ENCODE measurements around the gene NPDC1.
"Not testable (repeated sequence)": the region's sequence is repeated elsewhere in the genome, so short reads cannot be mapped to it uniquely, and the experiment has no call there.

NPDC1 gene

DNA sequence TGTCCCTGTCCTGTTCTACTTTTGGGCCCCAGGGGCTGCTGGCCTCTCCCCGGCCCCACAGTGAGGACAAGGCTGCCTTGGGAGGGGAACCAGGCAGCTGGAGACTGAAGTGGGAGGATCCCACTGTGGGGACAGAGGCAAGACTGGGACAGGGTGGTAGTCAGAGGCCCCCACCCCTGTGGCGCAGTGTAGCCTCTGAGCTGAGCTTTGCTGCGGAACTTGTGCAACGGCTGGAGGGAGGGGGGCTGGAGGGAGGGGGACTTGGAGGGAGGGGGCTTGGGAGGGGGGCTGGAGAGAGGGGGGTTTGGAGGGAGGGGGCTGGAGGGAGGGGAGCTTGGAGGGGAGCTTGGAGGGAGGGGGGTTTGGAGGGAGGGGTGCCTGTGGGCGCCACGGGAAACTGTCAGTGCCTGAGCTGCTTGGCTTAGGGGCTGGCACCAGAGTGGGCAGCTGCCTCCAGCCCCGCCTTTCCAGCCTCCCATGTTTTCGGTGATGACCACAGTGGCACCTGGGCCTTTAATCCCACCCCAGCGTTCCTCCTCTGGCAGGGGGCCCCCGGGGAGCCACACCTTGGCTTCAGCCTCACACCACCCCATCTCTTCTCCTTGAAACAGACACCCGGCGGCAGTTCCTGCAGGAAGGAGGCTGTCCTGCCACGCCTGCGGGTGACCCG is 11.8 kb downstream of the NPDC1 start:
- peak overlapping the region in 5 of 7 experiments; percentile 30 to 83 (median 73) for H3K4me3 ChIP-seq (ENCODE audit: control insufficient read depth in 1 of 7, extremely low read depth in 1 of 7, insufficient read depth in 4 of 7, low read depth in 2 of 7, low read length in 6 of 7)
- peaks cover 0 to 66% (median 64%) of the 10 kb centered on the region in 4 experiments for H3K4me1 ChIP-seq (ENCODE audit: control extremely low read depth in 1 of 4, control insufficient read depth in 4 of 4, insufficient read depth in 4 of 4, low read length in 3 of 4)
- H3K27me3 ChIP-seq (replicated peaks in 2 of 5; ENCODE audit: control insufficient read depth in 4 of 5, insufficient read depth in 5 of 5, low read length in 4 of 5), result no peaks in the 10 kb centered on the region
- 0% methylated on average over 10 of the region's 15 CpGs for WGBS (ENCODE audit: insufficient coverage)
- ChIA-PET CTCF (interaction anchor here (0.8 to 8.5 kb wide), 28 partner anchors 10 to 247 kb away, joined by 3 to 109 read pairs (median 6); partner anchors contain the start of genes ABCA2, C8G, CLIC3 and FBXW5), POLR2A (interaction anchor here (0.7 to 1.5 kb wide), 2 partner anchors 12 to 59 kb away, joined by 4 read pairs; partner anchors contain the start of gene NPDC1)
- H3K27ac ChIP-seq (ENCODE audit: insufficient read depth in 1 of 2, low read depth in 1 of 2, low read length in 2 of 2, poor library complexity in 1 of 2, severe bottlenecking in 2 of 2), result peak overlapping the region in 1 of 2 experiments; percentile 87
- H3K36me3 ChIP-seq (ENCODE audit: control insufficient read depth in 4 of 4, insufficient read depth in 4 of 4, low read length in 3 of 4), result peaks cover 0 to 21% (median 13%) of the 10 kb centered on the region in 4 experiments
- no peaks in the 10 kb centered on the region for H3K9me3 ChIP-seq (ENCODE audit: control extremely low read depth in 1 of 5, control insufficient read depth in 4 of 5, insufficient read depth in 2 of 5, low read depth in 1 of 5, low read length in 4 of 5)
- peak; percentile 78 to 91 (median 89) for DNase-seq

GRCh38 chr9:137033481-137033880 is 12.5 kb downstream of the NPDC1 start:
- DNase-seq, result peak in 1 of 3 donors; percentile 37
- POLR2A ChIA-PET; H3K9me3 ChIP-seq (ENCODE audit: control extremely low read depth in 1 of 5, control insufficient read depth in 4 of 5, insufficient read depth in 2 of 5, low read depth in 1 of 5, low read length in 4 of 5); H3K27me3 ChIP-seq (replicated peaks in 2 of 5; ENCODE audit: control insufficient read depth in 4 of 5, insufficient read depth in 5 of 5, low read length in 4 of 5): not testable (repeated sequence)
- CTCF ChIA-PET, result interaction anchor here (1.6 to 8.5 kb wide), 5 partner anchors 9 to 87 kb away, joined by 4 to 109 read pairs (median 28); partner anchors contain the start of genes ABCA2, C8G, FBXW5 and NPDC1
- peak overlapping the region in 6 of 7 experiments; percentile 2 to 83 (median 66) for H3K4me3 ChIP-seq (ENCODE audit: control insufficient read depth in 1 of 7, extremely low read depth in 1 of 7, insufficient read depth in 4 of 7, low read depth in 2 of 7, low read length in 6 of 7)
- H3K4me1 ChIP-seq (ENCODE audit: control extremely low read depth in 1 of 4, control insufficient read depth in 4 of 4, insufficient read depth in 4 of 4, low read length in 3 of 4), result peaks cover 0 to 73% (median 71%) of the 10 kb centered on the region in 4 experiments
- peaks cover 0 to 14% (median 8%) of the 10 kb centered on the region in 4 experiments for H3K36me3 ChIP-seq (ENCODE audit: control insufficient read depth in 4 of 4, insufficient read depth in 4 of 4, low read length in 3 of 4)
- 100% methylated on average over 3 of the region's 5 CpGs for WGBS (ENCODE audit: insufficient coverage)
- peak overlapping the region in 1 of 2 experiments; percentile 87 for H3K27ac ChIP-seq (ENCODE audit: insufficient read depth in 1 of 2, low read depth in 1 of 2, low read length in 2 of 2, poor library complexity in 1 of 2, severe bottlenecking in 2 of 2)

- H3K36me3 ChIP-seq (ENCODE audit: control insufficient read depth in 4 of 4, insufficient read depth in 4 of 4, low read length in 3 of 4), result peaks cover 0 to 14% (median 7%) of the 10 kb centered on the region in 4 experiments
- ChIA-PET CTCF (interaction anchor here (1.0 to 4.3 kb wide), 3 partner anchors 27 to 191 kb away, joined by 3 to 34 read pairs (median 5); partner anchors contain the start of gene AJM1), POLR2A (no interaction called here)
- H3K27me3 ChIP-seq (replicated peaks in 2 of 5; ENCODE audit: control insufficient read depth in 4 of 5, insufficient read depth in 5 of 5, low read length in 4 of 5), result no peaks in the 10 kb centered on the region
- peak; percentile 61 to 86 (median 86) for DNase-seq
- peaks cover 0 to 75% (median 73%) of the 10 kb centered on the region in 4 experiments for H3K4me1 ChIP-seq (ENCODE audit: control extremely low read depth in 1 of 4, control insufficient read depth in 4 of 4, insufficient read depth in 4 of 4, low read length in 3 of 4)
- no peaks in the 10 kb centered on the region for H3K9me3 ChIP-seq (ENCODE audit: control extremely low read depth in 1 of 5, control insufficient read depth in 4 of 5, insufficient read depth in 2 of 5, low read depth in 1 of 5, low read length in 4 of 5)
- H3K27ac ChIP-seq (ENCODE audit: insufficient read depth in 1 of 2, low read depth in 1 of 2, low read length in 2 of 2, poor library complexity in 1 of 2, severe bottlenecking in 2 of 2), result peak overlapping the region; percentile 44 to 87
- peak overlapping the region; percentile 2 to 83 (median 49) for H3K4me3 ChIP-seq (ENCODE audit: control insufficient read depth in 1 of 7, extremely low read depth in 1 of 7, insufficient read depth in 4 of 7, low read depth in 2 of 7, low read length in 6 of 7)
- WGBS (ENCODE audit: insufficient coverage), result 31% methylated on average over 6 of the region's 10 CpGs
Measured at GRCh38 chr9:137032858-137033257, 13.1 kb downstream of the NPDC1 start.

GRCh38 chr9:137031904-137032640 is 13.9 kb downstream of the NPDC1 start, which contains the start of gene FUT7:
FUT7 (minus strand) TSS chr9:137032088; CDS start chr9:137031991, 97 bp downstream.
- Histone ChIP-seq H3K9me3 (ENCODE audit: control extremely low read depth in 1 of 5, control insufficient read depth in 4 of 5, insufficient read depth in 2 of 5, low read depth in 1 of 5, low read length in 4 of 5) (no peaks in the 10 kb centered on the region), H3K27ac (ENCODE audit: insufficient read depth in 1 of 2, low read depth in 1 of 2, low read length in 2 of 2, poor library complexity in 1 of 2, severe bottlenecking in 2 of 2) (peak within 1 kb of the TSS; percentile 86 to 87), H3K27me3 (replicated peaks in 2 of 5; ENCODE audit: control insufficient read depth in 4 of 5, insufficient read depth in 5 of 5, low read length in 4 of 5) (no peaks in the 10 kb centered on the region), H3K4me1 (ENCODE audit: control extremely low read depth in 1 of 4, control insufficient read depth in 4 of 4, insufficient read depth in 4 of 4, low read length in 3 of 4) (peaks cover 0 to 81% (median 78%) of the 10 kb centered on the region in 4 experiments), H3K4me3 (ENCODE audit: control insufficient read depth in 1 of 7, extremely low read depth in 1 of 7, insufficient read depth in 4 of 7, low read depth in 2 of 7, low read length in 6 of 7) (peak within 1 kb of the TSS in 6 of 7 experiments; percentile 24 to 83 (median 64)), H3K36me3 (ENCODE audit: control insufficient read depth in 4 of 4, insufficient read depth in 4 of 4, low read length in 3 of 4) (peaks cover 0 to 11% (median 2%) of the 10 kb centered on the region in 4 experiments)
- WGBS (ENCODE audit: insufficient coverage), result 43% methylated on average over 11 of the region's 16 CpGs
- ChIA-PET POLR2A (no interaction called here), CTCF (interaction anchor here (1.0 to 4.3 kb wide), 3 partner anchors 28 to 190 kb away, joined by 3 to 34 read pairs (median 5); partner anchors contain the start of gene AJM1)
- DNase-seq, result peak in 2 of 3 donors; percentile 73 to 76

DNA sequence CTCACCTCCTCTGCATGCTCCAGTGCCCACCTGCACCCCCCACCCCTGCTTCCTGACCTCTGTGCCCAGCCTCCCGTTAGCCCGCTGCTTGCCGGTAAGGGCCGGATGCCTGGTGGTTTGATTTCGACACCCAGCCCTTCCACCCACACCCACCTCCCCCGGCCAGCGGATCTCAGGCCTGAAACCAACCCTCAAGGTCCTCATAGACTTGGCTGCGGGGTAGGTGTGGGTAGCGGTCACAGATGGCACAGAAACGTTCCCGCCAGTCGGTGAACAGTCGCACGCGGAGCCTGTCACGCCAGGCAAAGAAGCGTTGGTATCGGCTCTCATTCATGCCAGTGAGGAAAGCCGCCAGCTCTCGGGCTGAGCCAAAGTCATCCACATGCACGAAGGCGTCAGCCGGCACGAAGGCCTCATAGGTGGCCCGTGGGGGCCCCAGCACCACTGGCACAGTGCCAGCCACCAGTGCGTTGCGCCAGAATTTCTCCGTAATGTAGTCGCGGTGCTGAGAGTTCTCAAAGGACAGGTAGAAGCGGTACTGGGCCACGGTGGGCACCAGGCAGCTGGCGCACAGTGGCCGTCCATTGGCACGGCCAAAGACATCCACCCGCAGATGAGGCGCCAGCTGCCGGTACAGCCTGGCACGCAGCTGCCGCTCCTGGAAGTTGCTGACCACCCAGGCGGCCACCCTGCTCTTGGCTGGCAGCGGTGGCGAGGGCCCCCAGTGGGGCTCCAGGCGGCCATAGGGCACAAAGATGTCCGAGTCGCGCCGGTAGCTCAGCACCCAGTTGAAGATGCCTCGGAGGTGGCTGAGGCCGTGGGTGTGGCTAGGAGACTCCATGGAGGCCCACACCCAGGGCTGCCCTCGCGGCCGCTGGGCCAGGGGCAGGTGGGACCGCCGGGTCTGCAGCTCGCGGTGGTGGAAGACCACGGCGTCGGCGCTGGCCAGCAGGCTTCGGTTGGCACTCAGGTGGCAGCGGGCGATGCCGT is 15.1 kb downstream of the NPDC1 start:
- Histone ChIP-seq H3K36me3 (ENCODE audit: control insufficient read depth in 4 of 4, insufficient read depth in 4 of 4, low read length in 3 of 4) (peaks cover 0 to 11% (median 2%) of the 10 kb centered on the region in 4 experiments), H3K4me3 (ENCODE audit: control insufficient read depth in 1 of 7, extremely low read depth in 1 of 7, insufficient read depth in 4 of 7, low read depth in 2 of 7, low read length in 6 of 7) (peak overlapping the region in 5 of 7 experiments; percentile 54 to 83 (median 73)), H3K27me3 (replicated peaks in 2 of 5; ENCODE audit: control insufficient read depth in 4 of 5, insufficient read depth in 5 of 5, low read length in 4 of 5) (no peaks in the 10 kb centered on the region), H3K9me3 (ENCODE audit: control extremely low read depth in 1 of 5, control insufficient read depth in 4 of 5, insufficient read depth in 2 of 5, low read depth in 1 of 5, low read length in 4 of 5) (no peaks in the 10 kb centered on the region), H3K4me1 (ENCODE audit: control extremely low read depth in 1 of 4, control insufficient read depth in 4 of 4, insufficient read depth in 4 of 4, low read length in 3 of 4) (peaks cover 0 to 91% (median 89%) of the 10 kb centered on the region in 4 experiments), H3K27ac (ENCODE audit: insufficient read depth in 1 of 2, low read depth in 1 of 2, low read length in 2 of 2, poor library complexity in 1 of 2, severe bottlenecking in 2 of 2) (peak overlapping the region; percentile 86 to 87)
- DNase-seq, result peak; percentile 89 to 97 (median 96)
- 52% methylated on average over 65 of the region's 65 CpGs for WGBS (ENCODE audit: insufficient coverage)
- ChIA-PET CTCF (interaction anchor here (0.5 to 4.3 kb wide), 11 partner anchors 14 to 172 kb away, joined by 3 to 34 read pairs (median 7); partner anchors contain the start of gene NPDC1), POLR2A (no interaction called here)

- peak in 1 of 3 donors; percentile 59 for DNase-seq
- Histone ChIP-seq H3K4me3 (ENCODE audit: control insufficient read depth in 1 of 7, extremely low read depth in 1 of 7, insufficient read depth in 4 of 7, low read depth in 2 of 7, low read length in 6 of 7) (peak overlapping the region in 5 of 7 experiments; percentile 54 to 83 (median 73)), H3K27me3 (replicated peaks in 2 of 5; ENCODE audit: control insufficient read depth in 4 of 5, insufficient read depth in 5 of 5, low read length in 4 of 5) (no peaks in the 10 kb centered on the region), H3K27ac (ENCODE audit: insufficient read depth in 1 of 2, low read depth in 1 of 2, low read length in 2 of 2, poor library complexity in 1 of 2, severe bottlenecking in 2 of 2) (peak overlapping the region; percentile 77 to 87), H3K4me1 (ENCODE audit: control extremely low read depth in 1 of 4, control insufficient read depth in 4 of 4, insufficient read depth in 4 of 4, low read length in 3 of 4) (peaks cover 0 to 91% (median 85%) of the 10 kb centered on the region in 4 experiments), H3K36me3 (ENCODE audit: control insufficient read depth in 4 of 4, insufficient read depth in 4 of 4, low read length in 3 of 4) (peaks cover 0 to 6% (median 0%) of the 10 kb centered on the region in 4 experiments), H3K9me3 (ENCODE audit: control extremely low read depth in 1 of 5, control insufficient read depth in 4 of 5, insufficient read depth in 2 of 5, low read depth in 1 of 5, low read length in 4 of 5) (no peaks in the 10 kb centered on the region)
- CTCF ChIA-PET, result interaction anchor here (0.7 to 11.1 kb wide), 27 partner anchors 8 to 186 kb away, joined by 3 to 109 read pairs (median 5); partner anchors contain the start of genes CLIC3, LCN12, NPDC1 and PAXX
- 15% methylated on average over 15 of the region's 15 CpGs for WGBS (ENCODE audit: insufficient coverage)
- POLR2A ChIA-PET, result interaction anchor here (0.7 to 1.4 kb wide), 2 partner anchors 15 to 55 kb away, joined by 3 to 7 read pairs; no protein-coding TSS in a partner anchor
Measured at GRCh38 chr9:137030006-137030405, 16.0 kb downstream of the NPDC1 start.

All from common myeloid progenitor, CD34-positive (primary cell).